HG03378 (cell line): ENCODE results near the gene TCFL5.

ENCODE experiments used
- ATAC-seq: cut with Tn5 transposase; IDR thresholded peaks from one replicate; pipeline ENCODE4 v1.9.1; 2021; ENCODE audit warnings: mild to moderate bottlenecking, moderate library complexity; ENCODE audit not compliant: unreplicated experiment

TCFL5 gene

GRCh38 chr20:62896526-62896925 is 34.9 kb upstream of the TCFL5 start:
- no peak for ATAC-seq

GRCh38 chr20:62895539-62895938 is 33.9 kb upstream of the TCFL5 start:
- no peak for ATAC-seq

- no peak for ATAC-seq
Observed at GRCh38 chr20:62894261-62894660, 32.6 kb upstream of the TCFL5 start.

- ATAC-seq, result no peak
Observed at GRCh38 chr20:62893700-62894099, 32.1 kb upstream of the TCFL5 start.

- no peak for ATAC-seq
Observed at GRCh38 chr20:62892348-62893304, 31.0 kb upstream of the TCFL5 start.

GRCh38 chr20:62891111-62891510 is 29.5 kb upstream of the TCFL5 start:
- no peak for ATAC-seq

GRCh38 chr20:62890444-62890843 is 28.8 kb upstream of the TCFL5 start:
- ATAC-seq, result no peak

- ATAC-seq, result no peak
Observed at GRCh38 chr20:62889871-62890270, 28.2 kb upstream of the TCFL5 start.

- no peak for ATAC-seq
Observed at GRCh38 chr20:62889411-62889810, 27.8 kb upstream of the TCFL5 start.

GRCh38 chr20:62888910-62889309 is 27.3 kb upstream of the TCFL5 start:
- ATAC-seq, result no peak

GRCh38 chr20:62888406-62888805 is 26.8 kb upstream of the TCFL5 start:
- no peak for ATAC-seq

- no peak for ATAC-seq
Observed at GRCh38 chr20:62887860-62888239, 26.2 kb upstream of the TCFL5 start.

- no peak for ATAC-seq
Observed at GRCh38 chr20:62887152-62887859, 25.7 kb upstream of the TCFL5 start.

GRCh38 chr20:62886709-62887058 is 25.1 kb upstream of the TCFL5 start:
- no peak for ATAC-seq

- ATAC-seq, result no peak
Observed at GRCh38 chr20:62885896-62886708, 24.5 kb upstream of the TCFL5 start.

- no peak for ATAC-seq
Observed at GRCh38 chr20:62885046-62885895, 23.6 kb upstream of the TCFL5 start.

- no peak for ATAC-seq
Observed at GRCh38 chr20:62884556-62884955, 22.9 kb upstream of the TCFL5 start.

- ATAC-seq, result no peak
Observed at GRCh38 chr20:62882426-62882825, 20.8 kb upstream of the TCFL5 start.

GRCh38 chr20:62881662-62882395 is 20.2 kb upstream of the TCFL5 start:
- no peak for ATAC-seq
